Measurements from ENCODE around the gene PLCH1.

DNA sequence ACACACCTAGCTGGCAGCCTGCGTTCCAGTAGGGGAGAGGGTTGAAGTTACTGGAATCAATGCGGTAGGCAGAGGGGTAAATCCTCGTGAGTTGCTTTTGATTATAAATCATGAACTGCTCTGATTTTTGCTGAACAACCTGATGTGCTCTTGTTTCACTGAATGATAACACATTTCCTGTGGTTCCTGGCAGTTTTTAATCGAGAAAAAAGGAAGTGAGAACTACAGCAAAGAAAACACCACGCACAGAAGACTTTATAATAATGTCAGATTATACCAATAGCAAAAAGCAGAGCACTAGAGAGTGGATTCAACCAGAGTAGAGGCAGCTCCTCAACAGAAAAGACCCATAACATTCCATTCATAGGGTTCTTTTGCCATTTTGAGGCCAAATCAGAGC, 250.5 kb downstream of the PLCH1 start:
- TF ChIP-seq, protein P1, sequence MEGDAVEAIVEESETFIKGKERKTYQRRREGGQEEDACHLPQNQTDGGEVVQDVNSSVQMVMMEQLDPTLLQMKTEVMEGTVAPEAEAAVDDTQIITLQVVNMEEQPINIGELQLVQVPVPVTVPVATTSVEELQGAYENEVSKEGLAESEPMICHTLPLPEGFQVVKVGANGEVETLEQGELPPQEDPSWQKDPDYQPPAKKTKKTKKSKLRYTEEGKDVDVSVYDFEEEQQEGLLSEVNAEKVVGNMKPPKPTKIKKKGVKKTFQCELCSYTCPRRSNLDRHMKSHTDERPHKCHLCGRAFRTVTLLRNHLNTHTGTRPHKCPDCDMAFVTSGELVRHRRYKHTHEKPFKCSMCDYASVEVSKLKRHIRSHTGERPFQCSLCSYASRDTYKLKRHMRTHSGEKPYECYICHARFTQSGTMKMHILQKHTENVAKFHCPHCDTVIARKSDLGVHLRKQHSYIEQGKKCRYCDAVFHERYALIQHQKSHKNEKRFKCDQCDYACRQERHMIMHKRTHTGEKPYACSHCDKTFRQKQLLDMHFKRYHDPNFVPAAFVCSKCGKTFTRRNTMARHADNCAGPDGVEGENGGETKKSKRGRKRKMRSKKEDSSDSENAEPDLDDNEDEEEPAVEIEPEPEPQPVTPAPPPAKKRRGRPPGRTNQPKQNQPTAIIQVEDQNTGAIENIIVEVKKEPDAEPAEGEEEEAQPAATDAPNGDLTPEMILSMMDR (conservative IDR thresholded peaks at IDR 0.05 in 1 of 2, IDR thresholded peaks at IDR 0.05 in 1 of 2; ENCODE audit: low read depth in 1 of 2, low read length in 2 of 2), result no peak
- no peak for TF ChIP-seq EZH2 (IDR thresholded peaks at IDR 0.05; ENCODE audit: low read length, missing control alignments)
